A549 (cell line): ENCODE data around the gene TRAK1. TPM values are rescaled to one million over a fixed set of nuclear protein-coding genes. Genes with fewer than 3 reads are reported as not detected.

Experiments used
- ATAC-seq, 2 experiments: fragments of 200-7000 bp in 1 of 2; fragments of >200 bp in 1 of 2; cut with Nextera tagmentation in 1 of 2; cut with Tn5 transposase in 1 of 2; 3 replicates each; pipeline versions ENCODE4 v1.8.0 to v1.9.1; 2018 to 2020; ENCODE audit warnings: mild to moderate bottlenecking in 1 of 2, moderate library complexity in 1 of 2
- CTCF ChIA-PET: fragments of 300-600 bp; sonication (Branson Sonifier 250); formaldehyde crosslinking; extraction: SDS; loops from one replicate; lab custom pipeline; 2021; ENCODE audit warnings: antibody characterized with exemption, inconsistent platforms; lab: Yijun Ruan, JAX
- POLR2A ChIA-PET: fragments of 350-600 bp; formaldehyde crosslinking; extraction: SDS; loops from one replicate; lab custom pipeline; 2021; ENCODE audit warnings: antibody characterized with exemption, inconsistent platforms; lab: Yijun Ruan, JAX
- DNase-seq, 2 experiments: peaks; one replicate each; pipeline versions ENCODE4 v3.0.0 to v3.0.0-alpha.2; 2011 to 2016; ENCODE audit warnings: low read depth in 1 of 2, low spot score in 1 of 2
- FAIRE-seq: peaks from 2 replicates; lab custom pipeline; 2011; peaks lifted over from hg19 to GRCh38; lab: Jason Lieb, UNC
- H3K27ac ChIP-seq, 2 experiments: fragments of >200 bp; sonication (Bioruptor Twin); formaldehyde crosslinking; 3 replicates each; pipeline ENCODE4 v1.5.1; 2016 to 2017
- H3K4me1 ChIP-seq: fragments of >200 bp; sonication (Bioruptor Twin); formaldehyde crosslinking; 3 replicates; pipeline ENCODE4 v1.6.1; 2016
- H3K4me2 ChIP-seq: fragments of >200 bp; sonication (Bioruptor Twin); formaldehyde crosslinking; 3 replicates; pipeline ENCODE4 v1.6.1; 2016
- H3K4me3 ChIP-seq: fragments of >200 bp; sonication (Bioruptor Twin); formaldehyde crosslinking; 3 replicates; pipeline ENCODE4 v1.5.1; 2016
- H3K9me3 ChIP-seq: fragments of >200 bp; sonication (Bioruptor Twin); formaldehyde crosslinking; 3 replicates; pipeline ENCODE4 v1.6.1; 2016
- BHLHE40 ChIP-seq: IDR thresholded peaks from 2 replicates; pipeline ENCODE4 v1.6.1; 2012; ENCODE audit warnings: low read depth, low read length, inconsistent platforms
- CBX2 ChIP-seq: fragments of 200-600 bp; sonication (generic); IDR thresholded peaks from 2 replicates; pipeline ENCODE4 v1.6.1; 2016; ENCODE audit warnings: low read depth, mild to moderate bottlenecking, borderline replicate concordance
- CBX8 ChIP-seq: fragments of 200-600 bp; sonication (generic); IDR thresholded peaks from 2 replicates; pipeline ENCODE4 v1.6.1; 2016
- CEBPB ChIP-seq, 2 experiments: fragments of >200 bp in 1 of 2; sonication (Bioruptor Twin) in 1 of 2; formaldehyde crosslinking in 1 of 2; IDR thresholded peaks; 2 replicates each; pipeline ENCODE4 v1.6.1; 2012 to 2016
- CHD2 ChIP-seq: fragments of 150-350 bp; IDR thresholded peaks from 2 replicates; pipeline ENCODE4 v1.6.1; 2014; ENCODE audit warnings: low read length; ENCODE audit not compliant: partially characterized antibody
- CTCF ChIP-seq: fragments of >200 bp; sonication (Bioruptor Twin); formaldehyde crosslinking; IDR thresholded peaks from 3 replicates; pipeline ENCODE4 v1.5.1; 2016
- EP300 ChIP-seq, 2 experiments: fragments of >200 bp; sonication (Bioruptor Twin); formaldehyde crosslinking; IDR thresholded peaks; 2 replicates in 1 of 2; 3 replicates in 1 of 2; pipeline ENCODE4 v1.6.1; 2016 to 2017
- FOXS1 ChIP-seq: fragments of 250-450 bp; sonication (Bioruptor Pico); IDR thresholded peaks from 2 replicates; pipeline ENCODE4 v1.5.0; 2020; ENCODE audit warnings: mild to moderate bottlenecking, moderate library complexity
- GATA3 ChIP-seq: IDR thresholded peaks from 2 replicates; pipeline ENCODE4 v1.6.1; 2012; ENCODE audit warnings: borderline replicate concordance
- HOXB5 ChIP-seq: fragments of 250-450 bp; sonication (Bioruptor Pico); IDR thresholded peaks from 2 replicates; pipeline ENCODE4 v1.5.0; 2020; ENCODE audit warnings: mild to moderate bottlenecking, moderate library complexity
- NPAS2 ChIP-seq: fragments of 250-450 bp; sonication (Bioruptor Pico); IDR thresholded peaks from 2 replicates; pipeline ENCODE4 v1.8.0; 2022; ENCODE audit warnings: mild to moderate bottlenecking, moderate library complexity, borderline replicate concordance
- NR3C1 ChIP-seq: fragments of >200 bp; sonication (Bioruptor Twin); formaldehyde crosslinking; IDR thresholded peaks from 3 replicates; pipeline ENCODE4 v1.6.1; 2017
- PBX3 ChIP-seq: IDR thresholded peaks from 2 replicates; pipeline ENCODE4 v1.6.1; 2012
- RAD21 ChIP-seq, 2 experiments: fragments of >200 bp in 1 of 2; sonication (Bioruptor Twin) in 1 of 2; formaldehyde crosslinking in 1 of 2; IDR thresholded peaks in 1 of 2; conservative IDR thresholded peaks in 1 of 2; 2 replicates in 1 of 2; 3 replicates in 1 of 2; pipeline ENCODE4 v1.6.1; 2012 to 2018; ENCODE audit warnings: inconsistent platforms in 1 of 2
- REST ChIP-seq: fragments of 200-600 bp; sonication (generic); IDR thresholded peaks from 2 replicates; pipeline ENCODE4 v1.6.1; 2016; ENCODE audit warnings: antibody characterized with exemption, mild to moderate bottlenecking, moderate library complexity
- RFX5 ChIP-seq: fragments of 450-650 bp; IDR thresholded peaks from 2 replicates; pipeline ENCODE4 v1.7.1; 2014; ENCODE audit warnings: antibody characterized with exemption, mild to moderate bottlenecking, moderate library complexity
- USF2 ChIP-seq: fragments of 450-650 bp; IDR thresholded peaks from 2 replicates; pipeline ENCODE4 v1.6.1; 2014; ENCODE audit warnings: antibody characterized with exemption
- ZNF302 ChIP-seq: fragments of 250-450 bp; sonication (Bioruptor Pico); IDR thresholded peaks from 2 replicates; pipeline ENCODE4 v1.9.0; 2021; ENCODE audit warnings: inconsistent platforms, mild to moderate bottlenecking, moderate library complexity
- ZSCAN20 ChIP-seq: fragments of 250-450 bp; sonication (Bioruptor Pico); IDR thresholded peaks from 2 replicates; pipeline ENCODE4 v1.8.0; 2022; ENCODE audit warnings: mild to moderate bottlenecking, moderate library complexity
- WGBS: methylation state at CpG from one replicate; pipeline ENCODE4 v1.1.6; 2017; ENCODE audit errors: missing lambda C conversion rate; 5-methylcytosine and 5-hydroxymethylcytosine counted together
- polyA plus RNA-seq, 4 experiments: library from polyadenylated mRNA; depleted of rRNA in 3 of 4; stranded (reverse); fragments of >200 nt; fragmentation: RNase III in 1 of 4; extraction: RNeasy Plus Mini Kit Qiagen cat#74134 plus additional on column Dnase treatment in 1 of 4; gene quantifications; 2 replicates in 3 of 4; 3 replicates in 1 of 4; pipeline ENCODE4 v1.2.3, GENCODE V29; 2011 to 2017
- TF ChIP-seq, protein P1 (sequence below): fragments of 250-450 bp; sonication (Bioruptor Pico); IDR thresholded peaks from 2 replicates; pipeline ENCODE4 v1.5.0; 2020; ENCODE audit warnings: low read depth, mild to moderate bottlenecking, moderate library complexity

TRAK1 gene
- polyA plus RNA-seq, 2 of the 4 experiments (the other 2 are of a cell fraction): 12.2 to 22.3 TPM

GRCh38 chr3:42162462-42162861 is 71.3 kb downstream of the TRAK1 start:
- ATAC-seq (no peak), FAIRE-seq (no peak), DNase-seq (no peak)
- H3K4me3 ChIP-seq: no peak overlapping the region
- H3K4me1 ChIP-seq: peaks cover 38% of the 10 kb centered on the region
- TF ChIP-seq NPAS2 (CRISPR knock-in tag): no peak
- ChIA-PET POLR2A (no interaction called here), CTCF (no interaction called here)
- H3K4me2 ChIP-seq: no peak overlapping the region
- WGBS: 86% methylated on average over 5 of the region's 5 CpGs
- H3K9me3 ChIP-seq: no peaks in the 10 kb centered on the region
- H3K27ac ChIP-seq: no peak overlapping the region

- WGBS: 72% methylated on average over 5 of the region's 5 CpGs
- CTCF ChIA-PET: no interaction called here
- TF ChIP-seq NR3C1: no peak
- TF ChIP-seq ZNF302 (CRISPR knock-in tag): no peak
- TF ChIP-seq FOXS1 (CRISPR knock-in tag): no peak
- TF ChIP-seq GATA3: no peak
- TF ChIP-seq ZSCAN20 (CRISPR knock-in tag): no peak
- TF ChIP-seq, all 56 proteins: peak for 0
- Histone ChIP-seq H3K27ac (no peak overlapping the region), H3K4me3 (no peak overlapping the region), H3K9me3 (no peaks in the 10 kb centered on the region), H3K4me1 (peaks cover 38% of the 10 kb centered on the region), H3K4me2 (no peak overlapping the region)
- POLR2A ChIA-PET: no interaction called here
- ATAC-seq: no peak
- DNase-seq: no peak
- no peak for FAIRE-seq
Observed at GRCh38 chr3:42163622-42164244, 72.6 kb downstream of the TRAK1 start.

DNA sequence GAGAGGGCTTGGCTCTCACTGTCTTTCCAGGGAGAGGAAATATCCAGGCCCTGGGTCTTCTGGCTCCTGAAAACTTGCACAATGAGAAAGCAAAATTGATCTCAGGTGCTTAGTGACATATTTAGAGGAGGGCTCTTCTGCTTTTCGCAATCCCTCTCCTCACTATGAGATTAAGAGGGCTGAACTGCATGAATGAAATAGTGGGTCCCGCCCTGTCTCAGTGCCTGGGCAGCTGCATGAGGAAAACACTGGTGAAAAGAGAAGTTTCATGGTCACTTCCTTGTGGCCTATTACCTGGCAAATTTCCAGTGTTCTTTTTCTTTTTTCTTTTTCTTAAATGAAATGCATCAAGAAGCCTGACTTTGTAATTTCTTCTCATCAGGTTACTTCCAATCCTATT is 73.5 kb downstream of the TRAK1 start:
- peak overlapping the region in 1 of 2 experiments; percentile 50; a peak in 1 of 6 replicates for H3K27ac ChIP-seq
- ChIA-PET CTCF (no interaction called here), POLR2A (no interaction called here)
- FAIRE-seq: no peak
- peaks cover 31% of the 10 kb centered on the region for H3K4me1 ChIP-seq
- WGBS: 94% methylated on average over 2 of the region's 2 CpGs
- H3K9me3 ChIP-seq: no peaks in the 10 kb centered on the region
- no peak overlapping the region for H3K4me3 ChIP-seq
- no peak for DNase-seq
- ATAC-seq: no peak
- H3K4me2 ChIP-seq: no peak overlapping the region
- TF ChIP-seq, protein P1, sequence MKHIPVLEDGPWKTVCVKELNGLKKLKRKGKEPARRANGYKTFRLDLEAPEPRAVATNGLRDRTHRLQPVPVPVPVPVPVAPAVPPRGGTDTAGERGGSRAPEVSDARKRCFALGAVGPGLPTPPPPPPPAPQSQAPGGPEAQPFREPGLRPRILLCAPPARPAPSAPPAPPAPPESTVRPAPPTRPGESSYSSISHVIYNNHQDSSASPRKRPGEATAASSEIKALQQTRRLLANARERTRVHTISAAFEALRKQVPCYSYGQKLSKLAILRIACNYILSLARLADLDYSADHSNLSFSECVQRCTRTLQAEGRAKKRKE: no peak
- TF ChIP-seq CBX2 (no peak), HOXB5 (no peak), ZSCAN20 (CRISPR knock-in tag) (no peak), RFX5 (no peak), CTCF (no peak), USF2 (no peak), RAD21 (conservative IDR thresholded peaks at IDR 0.05 in 1 of 2, IDR thresholded peaks at IDR 0.05 in 1 of 2) (no peak), CBX8 (no peak), FOXS1 (CRISPR knock-in tag) (no peak), BHLHE40 (no peak)
- TF ChIP-seq, all 56 proteins: peak for 0

DNA sequence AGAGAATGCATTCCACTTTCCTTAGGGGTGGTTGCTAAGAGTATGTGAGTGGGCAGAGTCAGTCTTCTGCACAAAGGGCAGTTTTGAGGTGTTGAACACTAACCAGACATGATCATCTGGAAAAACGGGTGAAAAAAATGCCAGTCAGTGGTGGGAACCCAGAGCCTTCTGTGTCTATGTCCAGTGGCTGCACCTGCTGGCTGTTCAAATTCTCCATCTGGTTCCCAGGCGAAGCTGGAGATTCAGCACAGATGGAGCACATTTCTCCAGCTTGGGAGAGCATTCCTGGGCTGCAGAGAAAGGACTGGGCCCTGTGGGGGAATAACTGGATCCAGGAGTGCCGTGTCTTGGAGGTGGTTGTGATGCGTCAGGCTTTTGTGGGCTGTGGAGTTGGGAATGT is 74.1 kb downstream of the TRAK1 start:
- H3K27ac ChIP-seq: no peak overlapping the region
- WGBS: 84% methylated on average over 4 of the region's 4 CpGs
- peaks cover 30% of the 10 kb centered on the region for H3K4me1 ChIP-seq
- TF ChIP-seq RAD21 (conservative IDR thresholded peaks at IDR 0.05 in 1 of 2, IDR thresholded peaks at IDR 0.05 in 1 of 2) (no peak), EP300 (IDR thresholded peaks at IDR 0.05) (no peak), PBX3 (no peak), CEBPB (IDR thresholded peaks at IDR 0.05) (no peak), CHD2 (no peak), REST (no peak)
- TF ChIP-seq, protein P1: no peak

More for the DNA sequence above, 74.1 kb downstream of the TRAK1 start:
- ChIA-PET CTCF (interaction anchor here (0.7 kb wide), 1 partner anchor 46 kb away, joined by 3 read pairs; no protein-coding TSS in a partner anchor), POLR2A (no interaction called here)
- Histone ChIP-seq H3K4me2 (no peak overlapping the region), H3K4me3 (no peak overlapping the region), H3K9me3 (no peaks in the 10 kb centered on the region)
- ATAC-seq (no peak), DNase-seq (no peak), FAIRE-seq (no peak)
